ENCODE measurements around the gene CNOT1. TPM values are rescaled to one million over a fixed set of nuclear protein-coding genes. Genes with fewer than 3 reads are reported as not detected.

CNOT1 gene
- total and polyA plus RNA-seq, 10 donors, result 51.5 to 199 (median 180) TPM

GRCh38 chr16:58658796-58659211, 29.2 kb upstream of the CNOT1 start:
- Histone ChIP-seq H3K4me1 (no peaks in the 10 kb centered on the region), H3K4me3 (no peak overlapping the region), H3K9me3 (no peaks in the 10 kb centered on the region), H3K27ac (no peak overlapping the region), H3K27me3 (replicated peaks in 1 of 7) (no peaks in the 10 kb centered on the region), H3K36me3 (no peaks in the 10 kb centered on the region)
- no peak for DNase-seq
- intact Hi-C loops (cut with DNase I; ENCODE audit: low total_unique reads), result no loop called here
- TF ChIP-seq POLR2A (IDR thresholded peaks at IDR 0.05) (no peak), POLR2AphosphoS5 (IDR thresholded peaks at IDR 0.05) (no peak), CTCF (IDR thresholded peaks at IDR 0.05 in 8 of 11, conservative IDR thresholded peaks at IDR 0.05 in 3 of 11) (no peak)
- WGBS, 5 donors, result 69 to 85% (median 78%) methylated on average over 3 of the region's 3 CpGs

GRCh38 chr16:58656899-58657298, 27.3 kb upstream of the CNOT1 start:
- intact Hi-C loops (cut with DNase I; ENCODE audit: low total_unique reads), result no loop called here
- DNase-seq, result no peak
- Histone ChIP-seq H3K27me3 (replicated peaks in 1 of 7) (no peaks in the 10 kb centered on the region), H3K4me1 (no peaks in the 10 kb centered on the region), H3K9me3 (no peaks in the 10 kb centered on the region), H3K4me3 (no peak overlapping the region), H3K36me3 (no peaks in the 10 kb centered on the region), H3K27ac (no peak overlapping the region)
- WGBS, 5 donors, result 80 to 96% (median 94%) methylated on average over 4 of the region's 4 CpGs
- TF ChIP-seq CTCF (IDR thresholded peaks at IDR 0.05 in 8 of 11, conservative IDR thresholded peaks at IDR 0.05 in 3 of 11) (no peak), POLR2AphosphoS5 (IDR thresholded peaks at IDR 0.05) (no peak), POLR2A (IDR thresholded peaks at IDR 0.05) (no peak)

GRCh38 chr16:58655215-58655596, 25.6 kb upstream of the CNOT1 start:
- Histone ChIP-seq H3K4me3 (no peak overlapping the region), H3K4me1 (no peaks in the 10 kb centered on the region), H3K27me3 (replicated peaks in 1 of 7) (no peaks in the 10 kb centered on the region), H3K27ac (no peak overlapping the region), H3K9me3 (no peaks in the 10 kb centered on the region), H3K36me3 (no peaks in the 10 kb centered on the region)
- TF ChIP-seq CTCF (IDR thresholded peaks at IDR 0.05 in 8 of 11, conservative IDR thresholded peaks at IDR 0.05 in 3 of 11) (no peak), POLR2AphosphoS5 (IDR thresholded peaks at IDR 0.05) (no peak)
- no peak for DNase-seq
- intact Hi-C loops (cut with DNase I; ENCODE audit: low total_unique reads), result no loop called here
- WGBS, 5 donors, result 89 to 98% (median 91%) methylated on average over 8 of the region's 8 CpGs

- no peaks in the 10 kb centered on the region for H3K4me1 ChIP-seq
- TF ChIP-seq POLR2AphosphoS5 (IDR thresholded peaks at IDR 0.05), result no peak
- TF ChIP-seq POLR2A (IDR thresholded peaks at IDR 0.05), result no peak
- TF ChIP-seq CTCF (IDR thresholded peaks at IDR 0.05 in 8 of 11, conservative IDR thresholded peaks at IDR 0.05 in 3 of 11), result no peak
- intact Hi-C loops (cut with DNase I; ENCODE audit: low total_unique reads), result no loop called here
- no peaks in the 10 kb centered on the region for H3K27me3 ChIP-seq (replicated peaks in 1 of 7)
- WGBS, 5 donors, result 72 to 91% (median 90%) methylated on average over 7 of the region's 7 CpGs
- no peaks in the 10 kb centered on the region for H3K36me3 ChIP-seq
- H3K27ac ChIP-seq, result no peak overlapping the region
- H3K4me3 ChIP-seq, result no peak overlapping the region
- H3K9me3 ChIP-seq, result no peaks in the 10 kb centered on the region
- no peak for DNase-seq
Measured at GRCh38 chr16:58654560-58655214, 25.1 kb upstream of the CNOT1 start.

All from spleen (tissue), 11 donors.